B cell (primary cell): ENCODE measurements around the gene RALB. TPM values are rescaled to one million over a fixed set of nuclear protein-coding genes. Genes with fewer than 3 reads are reported as not detected.

Experiments
- ATAC-seq: fragments of 200-7000 bp; cut with Tn5 transposase; one replicate; pipeline ENCODE4 v1.10.0; 2021; ENCODE audit warnings: low read depth, mild to moderate bottlenecking, moderate number of reproducible peaks, moderate library complexity
- CTCF ChIA-PET: fragments of 350-600 bp; sonication (Branson Sonifier 250); formaldehyde crosslinking; loops from one replicate; lab custom pipeline; 2021; ENCODE audit warnings: antibody characterized with exemption, inconsistent platforms; lab: Charles Lee
- POLR2A ChIA-PET: fragments of 350-600 bp; sonication (Branson Sonifier 250); formaldehyde crosslinking; loops from one replicate; lab custom pipeline; 2021; ENCODE audit warnings: antibody characterized with exemption; lab: Charles Lee
- DNase-seq: peaks from one replicate; pipeline ENCODE4 v3.0.0; 2013
- H2AFZ ChIP-seq: 2 replicates; pipeline ENCODE4 v1.6.1; 2012; ENCODE audit warnings: mild to moderate bottlenecking, low read depth, low read length; ENCODE audit not compliant: insufficient read depth, poor library complexity, severe bottlenecking
- H3K27ac ChIP-seq, 2 donors: 1 replicate in 1 of 2; 2 replicates in 1 of 2; pipeline ENCODE4 v1.5.1; 2012 to 2013; ENCODE audit warnings: low read length in 2 of 2, mild to moderate bottlenecking in 2 of 2, moderate library complexity in 1 of 2
- H3K27me3 ChIP-seq, 4 experiments: fragments of 200-600 bp in 1 of 4; sonication (generic) in 1 of 4; replicated peaks in 1 of 4; 1 replicate in 2 of 4; 2 replicates in 2 of 4; pipeline versions ENCODE4 v1.6.1 to v1.7.0; 2013 to 2016; ENCODE audit warnings: low read length in 3 of 4, mild to moderate bottlenecking in 2 of 4, mixed read lengths in 1 of 4, moderate library complexity in 1 of 4; ENCODE audit not compliant: insufficient read depth in 4 of 4, control insufficient read depth in 3 of 4; ENCODE audit errors: control extremely low read depth in 1 of 4
- H3K36me3 ChIP-seq, 2 experiments: replicated peaks in 1 of 2; 1 replicate in 1 of 2; 2 replicates in 1 of 2; pipeline versions ENCODE4 v1.6.1 to v1.7.1; 2013; ENCODE audit warnings: low read length in 1 of 2; ENCODE audit not compliant: insufficient read depth in 2 of 2, control insufficient read depth in 1 of 2; ENCODE audit errors: control extremely low read depth in 1 of 2, extremely low read depth in 1 of 2
- H3K4me1 ChIP-seq, 2 donors: fragments of 200-600 bp in 1 of 2; sonication (generic) in 1 of 2; 1 replicate in 1 of 2; 2 replicates in 1 of 2; pipeline versions ENCODE4 v1.5.1 to v1.6.1; 2013 to 2017; ENCODE audit warnings: low read length in 2 of 2; ENCODE audit not compliant: control insufficient read depth in 2 of 2, insufficient read depth in 2 of 2
- H3K4me2 ChIP-seq: replicated peaks from 2 replicates; pipeline ENCODE3; 2012; ENCODE audit warnings: mild to moderate bottlenecking, low read depth, low read length; ENCODE audit not compliant: poor library complexity, severe bottlenecking
- H3K4me3 ChIP-seq, 5 experiments: fragments of 200-600 bp in 1 of 5; sonication (generic) in 1 of 5; 1 replicate in 3 of 5; 2 replicates in 2 of 5; pipeline versions ENCODE4 v1.5.1 to v1.7.0; 2011 to 2016; ENCODE audit warnings: low read length in 4 of 5, mild to moderate bottlenecking in 4 of 5, low read depth in 2 of 5, control low read depth in 1 of 5, moderate library complexity in 1 of 5; ENCODE audit not compliant: insufficient read depth in 1 of 5; ENCODE audit errors: control extremely low read depth in 1 of 5, extremely low read depth in 1 of 5
- H3K79me2 ChIP-seq: fragments of 200-600 bp; sonication (generic); one replicate; pipeline ENCODE4 v1.6.0; 2016; ENCODE audit warnings: low read length; ENCODE audit not compliant: control insufficient read depth, insufficient read depth
- H3K9ac ChIP-seq: fragments of 200-600 bp; sonication (generic); 2 replicates; pipeline ENCODE4 v1.6.1; 2017; ENCODE audit warnings: mild to moderate bottlenecking, low read length, moderate library complexity
- H3K9me3 ChIP-seq, 3 donors: one replicate each; pipeline versions ENCODE4 v1.6.1 to v1.7.1; 2013; ENCODE audit warnings: low read length in 2 of 3; ENCODE audit not compliant: control insufficient read depth in 2 of 3, insufficient read depth in 1 of 3; ENCODE audit errors: control extremely low read depth in 1 of 3
- H4K20me1 ChIP-seq: 2 replicates; pipeline ENCODE4 v1.6.0; 2012; ENCODE audit warnings: mild to moderate bottlenecking, low read length; ENCODE audit not compliant: insufficient read depth, control insufficient read depth, poor library complexity, severe bottlenecking
- H3K27ac Mint-ChIP-seq: one replicate; pipeline ENCODE4 v1.8.0; 2021; ENCODE audit warnings: mixed read lengths
- H3K27me3 Mint-ChIP-seq: one replicate; pipeline ENCODE4 v1.8.0; 2021; ENCODE audit warnings: mixed read lengths
- H3K4me1 Mint-ChIP-seq: one replicate; pipeline ENCODE4 v1.8.0; 2021; ENCODE audit warnings: mixed read lengths
- H3K4me3 Mint-ChIP-seq: one replicate; pipeline ENCODE4 v1.8.0; 2021; ENCODE audit warnings: mixed read lengths
- H3K9me3 Mint-ChIP-seq: one replicate; pipeline ENCODE4 v1.8.0; 2022; ENCODE audit warnings: mixed read lengths; ENCODE audit not compliant: insufficient read depth
- CTCF ChIP-seq: fragments of 200-600 bp; IDR thresholded peaks from one replicate; pipeline ENCODE4 v1.8.0; 2022; ENCODE audit warnings: antibody characterized with exemption, mild to moderate bottlenecking
- EZH2 ChIP-seq: IDR thresholded peaks from 2 replicates; pipeline ENCODE4 v1.6.1; 2012; ENCODE audit warnings: borderline replicate concordance, low read depth, mild to moderate bottlenecking, moderate library complexity, low read length; ENCODE audit not compliant: insufficient read depth, poor library complexity, severe bottlenecking
- WGBS: methylation state at CpG from one replicate; pipeline ENCODE4 v1.1.5; 2013; ENCODE audit warnings: missing lambda C conversion rate; ENCODE audit not compliant: insufficient coverage; 5-methylcytosine and 5-hydroxymethylcytosine counted together
- intact Hi-C: fragments of 100-400 bp; cut with micrococcal nuclease; formaldehyde crosslinking; loops from one replicate; pipeline ENCODE4 v1.10.0; 2022
- polyA plus RNA-seq: library from polyadenylated mRNA; depleted of rRNA; stranded (reverse); fragments of >200 nt; gene quantifications from 2 replicates; pipeline ENCODE4 v1.2.3, GENCODE V29; 2012
- total RNA-seq, 2 donors: library from RNA; stranded (reverse); fragments of 120-200 nt in 1 of 2; gene quantifications; 1 replicate in 1 of 2; 2 replicates in 1 of 2; pipeline versions ENCODE4 v1.2.3 to v1.2.4, GENCODE V29; 2013 to 2022

RALB gene
- total and polyA plus RNA-seq, 2 donors (not counting 1 experiment from before 2014, with no cell fraction given): 19.3 to 35.9 TPM

GRCh38 chr2:120204417-120204816, 48.2 kb upstream of the RALB start:
- Mint-ChIP-seq H3K27me3 (no peaks in the 10 kb centered on the region), H3K9me3 (no peaks in the 10 kb centered on the region), H3K4me3 (no peak overlapping the region), H3K27ac (no peak overlapping the region), H3K4me1 (no peaks in the 10 kb centered on the region)
- Histone ChIP-seq H3K27me3 (no peaks in the 10 kb centered on the region), H3K9me3 (peaks cover 0 to 3% (median 0%) of the 10 kb centered on the region in 3 donors), H2AFZ (no peak overlapping the region), H3K79me2 (no peaks in the 10 kb centered on the region), H3K4me3 (no peak overlapping the region), H4K20me1 (no peaks in the 10 kb centered on the region), H3K36me3 (no peaks in the 10 kb centered on the region), H3K9ac (no peak overlapping the region), H3K4me1 (no peaks in the 10 kb centered on the region), H3K27ac (no peak overlapping the region), H3K4me2 (no peak overlapping the region)
- intact Hi-C loops: no loop called here
- WGBS: 60% methylated on average over 3 of the region's 3 CpGs
- CTCF ChIA-PET: interaction anchor here (0.7 to 1.6 kb wide), 3 partner anchors 13 to 109 kb away, joined by 3 to 6 read pairs (median 4); no protein-coding TSS in a partner anchor
- ATAC-seq (no peak), DNase-seq (no peak)
- POLR2A ChIA-PET: no interaction called here
- no peak for TF ChIP-seq CTCF

GRCh38 chr2:120204945-120205670, 47.5 kb upstream of the RALB start:
- no peak overlapping the region for H3K27ac Mint-ChIP-seq
- no peaks in the 10 kb centered on the region for H3K79me2 ChIP-seq
- H3K9ac ChIP-seq: no peak overlapping the region
- ChIA-PET CTCF (interaction anchor here (0.7 to 1.6 kb wide), 2 partner anchors 12 to 29 kb away, joined by 3 to 4 read pairs; no protein-coding TSS in a partner anchor), POLR2A (no interaction called here)
- H4K20me1 ChIP-seq: no peaks in the 10 kb centered on the region
- H3K27me3 Mint-ChIP-seq: no peaks in the 10 kb centered on the region
- peaks cover 0 to 1% of the 10 kb centered on the region in 2 donors for H3K4me1 ChIP-seq
- no peak for DNase-seq
- ATAC-seq: no peak
- no peaks in the 10 kb centered on the region for H3K36me3 ChIP-seq
- no peak overlapping the region for H3K4me3 ChIP-seq
- peaks cover 0 to 3% (median 0%) of the 10 kb centered on the region in 3 donors for H3K9me3 ChIP-seq
- WGBS: 95% methylated on average over 10 of the region's 12 CpGs
- no peaks in the 10 kb centered on the region for H3K27me3 ChIP-seq
- no peak overlapping the region for H3K27ac ChIP-seq
- no peaks in the 10 kb centered on the region for H3K9me3 Mint-ChIP-seq
- H2AFZ ChIP-seq: no peak overlapping the region
- H3K4me2 ChIP-seq: no peak overlapping the region
- TF ChIP-seq EZH2 (no peak), CTCF (no peak)
- H3K4me1 Mint-ChIP-seq: peaks cover 3% of the 10 kb centered on the region
- H3K4me3 Mint-ChIP-seq: no peak overlapping the region
- intact Hi-C loops: no loop called here
